ENCODE measurements around the gene GABRP.

The GABRP gene

GRCh38 chr5:170861917-170862766 is 78.6 kb downstream of the GABRP start, which contains the start of gene RANBP17:
TSS of gene RANBP17 (plus strand) at chr5:170862018.
- no peak for DNase-seq

GRCh38 chr5:170863646-170864045 is 80.1 kb downstream of the GABRP start:
- DNase-seq = no peak

Measured in stimulated activated CD4-positive, alpha-beta T cell treated with anti-CD3 and anti-CD28 coated beads, Interleukin-4, amount 100 ng/mL, for 1 hour (primary cell).